Measurements from ENCODE around the gene ASMTL. TPM values are rescaled to one million over a fixed set of nuclear protein-coding genes. Genes with fewer than 3 reads are reported as not detected.

Gene ASMTL
- total RNA-seq, 1 experiment from 2014 or later = 42.7 TPM

DNA sequence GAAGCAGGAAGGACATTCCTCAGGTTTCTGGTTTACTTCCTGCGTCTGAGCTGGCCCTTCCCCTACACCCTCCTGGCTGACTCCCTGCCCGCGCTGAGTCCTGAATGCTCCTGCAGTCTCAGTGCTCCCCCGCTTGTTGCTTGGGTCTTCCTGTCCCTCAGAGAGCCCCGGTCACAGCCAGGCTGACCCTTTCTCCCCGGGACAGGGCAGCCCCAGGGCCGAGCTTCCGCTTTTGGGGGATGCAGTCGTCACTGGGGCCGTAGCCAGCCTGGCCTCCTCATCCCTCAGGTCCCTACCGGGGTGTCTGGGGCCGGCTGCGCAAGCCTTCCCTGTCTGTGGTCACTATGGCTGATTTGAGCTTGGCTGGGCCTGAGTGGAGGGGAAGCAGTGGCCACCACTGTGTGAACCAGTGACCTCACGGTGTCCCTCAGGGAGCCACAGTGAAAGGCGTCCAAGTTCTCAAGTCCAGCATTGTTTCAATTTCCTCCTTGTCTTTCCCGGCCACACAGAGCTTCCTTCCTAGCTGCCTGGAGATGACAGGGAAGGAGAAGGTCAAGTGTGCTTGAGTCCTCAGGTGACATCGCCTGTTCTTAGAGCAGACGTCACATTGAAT is 34.1 kb upstream of the ASMTL start:
- no peak for DNase-seq
- Histone ChIP-seq H2AFZ (0 out of 2 replicates have a peak overlapping the region, but pooled peaks have one; percentile 13), H3K27ac (no peak overlapping the region), H3K36me3 (ENCODE audit: low read depth) (no peaks in the 10 kb centered on the region), H3K4me2 (peak overlapping the region; percentile 39), H3K9me2 (ENCODE audit: insufficient read depth) (no peaks in the 10 kb centered on the region), H3K4me3 (no peak overlapping the region), H3K27me3 (ENCODE audit: insufficient read depth, low read depth) (peaks cover 38% of the 10 kb centered on the region), H3K79me2 (ENCODE audit: low read depth) (no peaks in the 10 kb centered on the region), H3K4me1 (replicated peaks; ENCODE audit: insufficient read depth) (no peaks in the 10 kb centered on the region), H4K20me1 (ENCODE audit: insufficient read depth) (no peaks in the 10 kb centered on the region), H3K9me3 (ENCODE audit: insufficient read depth, low read depth) (peaks cover 4% of the 10 kb centered on the region; the same call in 1 of the 2 replicates), H3F3A (ENCODE audit: insufficient read depth, low read depth) (no peaks in the 10 kb centered on the region)
- no TSS peak for BruUV-seq (replicated peaks)
- TF ChIP-seq EZH2 (IDR thresholded peaks at IDR 0.05; ENCODE audit: low read depth) (no peak), CTCF (conservative IDR thresholded peaks at IDR 0.05) (no peak)
- intact Hi-C loops (cut with micrococcal nuclease; ENCODE audit: unreplicated experiment) = no loop called here
- ChIA-PET CTCF (no interaction called here), POLR2A (ENCODE audit: unreplicated experiment) (no interaction called here)

- BruUV-seq (replicated peaks) = no TSS peak
Observed at GRCh38 chrX:1486177-1486576, 33.5 kb upstream of the ASMTL start.

DNA sequence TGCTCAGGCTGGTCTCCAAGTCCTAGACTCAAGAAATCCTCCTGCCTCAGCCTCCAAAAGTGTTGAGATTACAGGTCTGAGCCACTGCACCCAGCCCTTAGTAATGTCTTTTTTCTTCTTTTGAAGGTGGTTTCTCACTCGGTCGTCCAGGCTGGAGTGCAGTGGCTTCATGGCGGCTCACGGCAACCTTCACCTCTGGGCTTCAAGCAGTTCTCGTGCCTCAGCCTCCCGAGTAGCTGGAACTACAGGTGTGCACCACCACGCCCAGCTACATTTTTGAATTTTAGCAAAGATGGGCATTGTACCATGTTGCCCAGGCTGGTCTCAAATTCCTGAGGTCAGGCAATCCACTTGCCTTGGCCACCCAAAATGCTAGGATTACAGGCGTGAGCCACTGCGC is 32.3 kb upstream of the ASMTL start:
- Histone ChIP-seq H3K4me1 (replicated peaks; ENCODE audit: insufficient read depth) (no peaks in the 10 kb centered on the region), H3F3A (ENCODE audit: insufficient read depth, low read depth) (no peaks in the 10 kb centered on the region), H3K79me2 (ENCODE audit: low read depth) (no peaks in the 10 kb centered on the region), H3K9me3 (ENCODE audit: insufficient read depth, low read depth) (peaks cover 4% of the 10 kb centered on the region; the same call in 1 of the 2 replicates), H4K20me1 (ENCODE audit: insufficient read depth) (no peaks in the 10 kb centered on the region), H3K4me2 (no peak overlapping the region), H3K4me3 (no peak overlapping the region), H3K36me3 (ENCODE audit: low read depth) (no peaks in the 10 kb centered on the region), H3K27me3 (ENCODE audit: insufficient read depth, low read depth) (peaks cover 45% of the 10 kb centered on the region), H3K9me2 (ENCODE audit: insufficient read depth) (no peaks in the 10 kb centered on the region), H3K27ac (no peak overlapping the region), H2AFZ (no peak overlapping the region)
- no peak for DNase-seq
- ChIA-PET POLR2A (ENCODE audit: unreplicated experiment) (no interaction called here), CTCF (no interaction called here)
- TF ChIP-seq CTCF (conservative IDR thresholded peaks at IDR 0.05) (no peak), EZH2 (IDR thresholded peaks at IDR 0.05; ENCODE audit: low read depth) (no peak)
- no TSS peak for BruUV-seq (replicated peaks)
- intact Hi-C loops (cut with micrococcal nuclease; ENCODE audit: unreplicated experiment) = no loop called here

More at GRCh38 chrX:1486177-1486576, 33.5 kb upstream of the ASMTL start:
- Histone ChIP-seq H3K27me3 (ENCODE audit: insufficient read depth, low read depth) (peaks cover 40% of the 10 kb centered on the region), H3K4me1 (replicated peaks; ENCODE audit: insufficient read depth) (no peaks in the 10 kb centered on the region), H3K4me2 (no peak overlapping the region), H4K20me1 (ENCODE audit: insufficient read depth) (no peaks in the 10 kb centered on the region), H3K9me3 (ENCODE audit: insufficient read depth, low read depth) (peaks cover 4% of the 10 kb centered on the region; the same call in 1 of the 2 replicates), H3K79me2 (ENCODE audit: low read depth) (no peaks in the 10 kb centered on the region), H3F3A (ENCODE audit: insufficient read depth, low read depth) (no peaks in the 10 kb centered on the region), H3K4me3 (no peak overlapping the region), H3K9me2 (ENCODE audit: insufficient read depth) (no peaks in the 10 kb centered on the region), H3K36me3 (ENCODE audit: low read depth) (no peaks in the 10 kb centered on the region), H2AFZ (no peak overlapping the region), H3K27ac (no peak overlapping the region)
- no peak for TF ChIP-seq CTCF (conservative IDR thresholded peaks at IDR 0.05)
- TF ChIP-seq EZH2 (IDR thresholded peaks at IDR 0.05; ENCODE audit: low read depth) = no peak
- intact Hi-C loops (cut with micrococcal nuclease; ENCODE audit: unreplicated experiment) = no loop called here
- POLR2A ChIA-PET (ENCODE audit: unreplicated experiment) = no interaction called here
- CTCF ChIA-PET = no interaction called here
- no peak for DNase-seq

Measured in PC-9 (cell line).